ENCODE data around the gene XAF1. TPM values are rescaled to one million over a fixed set of nuclear protein-coding genes. Genes with fewer than 3 reads are reported as not detected.
A peak's percentile ranks its signal among the peaks of the same experiment; 100 is the strongest.
"Not testable (repeated sequence)": the region's sequence is repeated elsewhere in the genome, so short reads cannot be mapped to it uniquely, and the experiment has no call there.

XAF1 gene
- total RNA-seq, 6 experiments from 2014 or later, result 3.0 to 4.6 (median 3.7) TPM

DNA sequence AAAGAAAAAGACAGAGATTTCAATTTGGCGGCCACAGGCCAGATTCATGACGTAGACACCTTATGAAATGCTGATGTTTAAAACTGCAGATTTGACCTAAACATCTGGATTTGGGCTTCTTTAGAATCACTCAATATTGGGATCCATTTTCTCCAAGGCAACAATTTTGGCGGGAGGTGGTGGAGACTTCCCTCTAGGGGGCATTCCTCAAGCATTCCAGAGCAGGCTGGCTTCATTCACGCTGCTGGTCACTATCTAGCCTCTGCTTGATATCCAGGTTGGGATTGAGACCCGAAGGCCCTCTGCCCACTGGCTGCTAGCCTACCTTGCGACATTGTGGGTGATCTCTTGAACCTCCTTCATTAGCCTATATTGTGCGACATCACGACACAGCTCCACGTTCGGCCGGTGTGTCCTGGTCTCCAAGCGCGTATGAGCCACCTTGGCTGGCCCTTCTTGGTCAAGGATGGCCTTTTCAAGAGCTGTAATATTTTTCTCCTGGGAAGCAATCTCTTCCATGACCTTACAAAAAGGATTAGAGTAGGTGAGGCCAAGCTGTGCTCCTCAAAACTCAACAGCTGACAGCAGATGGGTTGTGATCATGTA is 44.7 kb downstream of the XAF1 start:
- peaks cover 36% of the 10 kb centered on the region for H3K27me3 Mint-ChIP-seq (ENCODE audit: insufficient read depth)
- H3K36me3 Mint-ChIP-seq (ENCODE audit: low read depth), result no peaks in the 10 kb centered on the region
- H3K27ac Mint-ChIP-seq, result no peak overlapping the region
- DNase-seq, result no peak
- 0 out of 2 replicates have a peak, but pooled peaks cover 6% of the 10 kb centered on the region for H3K4me1 Mint-ChIP-seq (ENCODE audit: low read depth)
- no peak overlapping the region for H3K4me3 Mint-ChIP-seq
- TF ChIP-seq, protein P1, sequence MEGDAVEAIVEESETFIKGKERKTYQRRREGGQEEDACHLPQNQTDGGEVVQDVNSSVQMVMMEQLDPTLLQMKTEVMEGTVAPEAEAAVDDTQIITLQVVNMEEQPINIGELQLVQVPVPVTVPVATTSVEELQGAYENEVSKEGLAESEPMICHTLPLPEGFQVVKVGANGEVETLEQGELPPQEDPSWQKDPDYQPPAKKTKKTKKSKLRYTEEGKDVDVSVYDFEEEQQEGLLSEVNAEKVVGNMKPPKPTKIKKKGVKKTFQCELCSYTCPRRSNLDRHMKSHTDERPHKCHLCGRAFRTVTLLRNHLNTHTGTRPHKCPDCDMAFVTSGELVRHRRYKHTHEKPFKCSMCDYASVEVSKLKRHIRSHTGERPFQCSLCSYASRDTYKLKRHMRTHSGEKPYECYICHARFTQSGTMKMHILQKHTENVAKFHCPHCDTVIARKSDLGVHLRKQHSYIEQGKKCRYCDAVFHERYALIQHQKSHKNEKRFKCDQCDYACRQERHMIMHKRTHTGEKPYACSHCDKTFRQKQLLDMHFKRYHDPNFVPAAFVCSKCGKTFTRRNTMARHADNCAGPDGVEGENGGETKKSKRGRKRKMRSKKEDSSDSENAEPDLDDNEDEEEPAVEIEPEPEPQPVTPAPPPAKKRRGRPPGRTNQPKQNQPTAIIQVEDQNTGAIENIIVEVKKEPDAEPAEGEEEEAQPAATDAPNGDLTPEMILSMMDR (IDR thresholded peaks at IDR 0.05), result peak; percentile 76
- no peaks in the 10 kb centered on the region for H3K9me3 Mint-ChIP-seq

DNA sequence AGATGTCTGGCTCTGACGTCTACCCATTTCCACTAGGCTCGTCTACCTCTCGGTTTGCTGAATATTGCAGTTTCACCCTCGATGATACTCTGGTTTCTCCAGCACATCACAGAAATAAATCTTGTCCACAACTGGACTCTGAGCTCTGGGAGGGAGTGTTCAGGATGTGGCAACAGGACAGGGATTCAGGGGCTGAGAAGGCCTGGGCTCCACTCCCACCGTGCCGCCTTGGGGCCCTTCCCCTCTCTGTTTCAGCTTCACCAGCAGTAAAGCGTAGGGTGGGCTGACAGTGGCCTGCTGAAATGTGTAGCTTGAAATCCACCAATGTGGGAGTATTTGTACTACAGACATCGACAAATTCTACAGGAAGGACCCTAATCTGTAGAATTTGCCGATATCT is 55.7 kb downstream of the XAF1 start:
- H3K27ac Mint-ChIP-seq, result no peak overlapping the region
- H3K4me1 Mint-ChIP-seq (ENCODE audit: low read depth), result no peaks in the 10 kb centered on the region
- no peak overlapping the region for H3K4me3 Mint-ChIP-seq
- DNase-seq, result no peak
- no peaks in the 10 kb centered on the region for H3K9me3 Mint-ChIP-seq
- TF ChIP-seq, protein P1 (IDR thresholded peaks at IDR 0.05), result no peak
- peaks cover 33% of the 10 kb centered on the region for H3K27me3 Mint-ChIP-seq (ENCODE audit: insufficient read depth)
- H3K36me3 Mint-ChIP-seq (ENCODE audit: low read depth), result no peaks in the 10 kb centered on the region

DNA sequence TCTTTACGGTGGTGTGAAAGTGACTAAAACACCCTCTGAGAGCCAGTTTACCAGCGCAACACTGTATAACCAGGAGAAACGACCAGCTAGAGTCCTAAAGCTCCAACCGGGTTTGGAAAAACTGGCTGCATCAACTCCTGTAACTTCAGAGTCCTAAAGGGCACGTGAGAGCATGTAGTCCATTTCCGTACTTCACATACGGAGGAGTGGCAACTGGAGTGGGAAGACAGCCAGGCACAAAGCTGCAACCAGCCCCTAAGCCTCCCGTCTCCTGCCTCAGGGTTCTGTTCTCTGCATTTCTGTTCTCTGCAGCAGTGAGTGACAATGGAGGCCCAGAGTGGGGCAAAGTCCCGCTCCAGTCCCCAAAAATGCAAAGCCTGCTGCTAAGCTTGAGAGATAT is 56.4 kb downstream of the XAF1 start:
- Mint-ChIP-seq H3K4me3 (no peak overlapping the region), H3K4me1 (ENCODE audit: low read depth) (no peaks in the 10 kb centered on the region), H3K36me3 (ENCODE audit: low read depth) (no peaks in the 10 kb centered on the region), H3K9me3 (no peaks in the 10 kb centered on the region), H3K27ac (no peak overlapping the region), H3K27me3 (ENCODE audit: insufficient read depth) (peaks cover 35% of the 10 kb centered on the region)
- no peak for DNase-seq
- TF ChIP-seq, protein P1 (IDR thresholded peaks at IDR 0.05), result no peak

DNA sequence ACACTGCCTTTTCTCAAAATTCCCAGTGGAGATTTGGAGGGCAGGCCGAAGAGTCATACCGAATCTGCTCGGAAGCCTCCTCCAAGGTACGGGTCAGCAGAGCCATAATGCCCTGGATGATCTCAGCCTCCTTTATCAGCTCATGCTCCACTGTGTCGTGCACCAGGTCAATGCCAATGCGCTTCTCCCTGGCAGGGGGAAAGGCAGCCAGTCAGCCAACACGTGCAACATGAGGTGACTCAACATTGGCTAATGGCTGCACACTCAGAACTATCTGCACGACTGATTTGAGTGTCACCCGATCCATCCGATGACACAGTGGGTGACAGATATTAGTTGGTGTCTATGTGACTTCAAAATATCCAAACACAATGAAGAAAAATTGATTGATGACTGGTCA is 59.9 kb downstream of the XAF1 start:
- no peak for DNase-seq
- no peak overlapping the region for H3K27ac Mint-ChIP-seq
- H3K4me1 Mint-ChIP-seq (ENCODE audit: low read depth), result no peaks in the 10 kb centered on the region
- TF ChIP-seq, protein P1 (IDR thresholded peaks at IDR 0.05), result no peak
- no peaks in the 10 kb centered on the region; the same call in 1 of the 2 replicates for H3K36me3 Mint-ChIP-seq (ENCODE audit: low read depth)
- no peak overlapping the region for H3K4me3 Mint-ChIP-seq
- peaks cover 25% of the 10 kb centered on the region for H3K27me3 Mint-ChIP-seq (ENCODE audit: insufficient read depth)
- H3K9me3 Mint-ChIP-seq, result peaks cover 4% of the 10 kb centered on the region

DNA sequence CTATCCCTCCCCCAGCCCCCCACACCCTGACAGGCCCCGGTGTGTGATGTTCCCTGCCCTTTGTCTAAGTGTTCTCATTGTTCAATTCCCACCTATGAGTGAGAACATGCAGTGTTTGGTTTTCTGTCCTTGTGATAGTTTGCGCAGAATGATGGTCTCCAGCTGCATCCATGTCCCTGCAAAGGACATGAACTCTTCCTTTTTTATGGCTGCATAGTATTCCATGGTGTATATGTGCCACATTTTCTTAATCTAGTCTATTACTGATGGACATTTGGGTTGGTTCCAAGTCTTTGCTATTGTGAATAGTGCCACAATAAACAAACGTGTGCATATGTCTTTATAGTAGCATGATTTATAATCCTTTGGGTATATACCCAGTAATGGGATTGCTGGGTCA is 60.5 kb downstream of the XAF1 start:
- peaks cover 23% of the 10 kb centered on the region for H3K27me3 Mint-ChIP-seq (ENCODE audit: insufficient read depth)
- H3K4me1 Mint-ChIP-seq (ENCODE audit: low read depth); DNase-seq; H3K27ac Mint-ChIP-seq; H3K4me3 Mint-ChIP-seq; H3K36me3 Mint-ChIP-seq (ENCODE audit: low read depth); H3K9me3 Mint-ChIP-seq: not testable (repeated sequence)

DNA sequence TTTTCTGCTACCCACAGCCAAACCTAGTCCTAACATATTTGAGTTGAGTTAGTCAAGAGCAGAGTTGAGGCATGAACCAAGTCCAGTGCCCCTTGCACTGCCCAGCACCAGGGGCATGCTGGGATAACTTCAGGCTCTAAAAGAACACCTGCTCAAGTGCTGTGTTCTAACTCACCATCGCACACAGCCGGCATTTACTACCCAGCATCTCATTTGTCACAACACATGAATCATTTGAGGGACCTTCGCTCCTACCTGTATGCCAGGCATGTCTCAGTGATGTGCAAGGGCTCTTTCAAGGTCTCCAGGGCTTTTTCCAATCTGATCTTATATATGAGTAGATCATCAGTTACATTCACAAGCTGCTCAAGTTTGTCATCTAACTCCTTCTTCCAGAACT is 63.1 kb downstream of the XAF1 start:
- DNase-seq, result no peak
- H3K27ac Mint-ChIP-seq, result no peak overlapping the region
- H3K36me3 Mint-ChIP-seq (ENCODE audit: low read depth), result no peaks in the 10 kb centered on the region; the same call in 1 of the 2 replicates
- TF ChIP-seq, protein P1 (IDR thresholded peaks at IDR 0.05), result no peak
- peaks cover 17% of the 10 kb centered on the region for H3K27me3 Mint-ChIP-seq (ENCODE audit: insufficient read depth)
- no peak overlapping the region for H3K4me3 Mint-ChIP-seq
- peaks cover 13% of the 10 kb centered on the region for H3K4me1 Mint-ChIP-seq (ENCODE audit: low read depth)
- H3K9me3 Mint-ChIP-seq, result peaks cover 9% of the 10 kb centered on the region
